SU-DHL-6 (cell line): ENCODE data around the gene THAP10.
"Not testable (repeated sequence)": the region's sequence is repeated elsewhere in the genome, so short reads cannot be mapped to it uniquely, and the experiment has no call there.

Experiments
- H2AFZ ChIP-seq: fragments of 200-600 bp; sonication (generic); 2 replicates; pipeline ENCODE4 v1.6.1; 2014; ENCODE audit warnings: low read depth, mild to moderate bottlenecking, moderate library complexity, mixed read lengths, antibody characterized with exemption, low read length; ENCODE audit not compliant: severe bottlenecking
- H3F3A ChIP-seq: fragments of 200-600 bp; shearing (Covaris generic); 2 replicates; pipeline ENCODE4 v1.6.0; 2016; ENCODE audit warnings: antibody characterized with exemption, mild to moderate bottlenecking; ENCODE audit not compliant: insufficient read depth
- H3K27ac ChIP-seq: fragments of 200-600 bp; sonication (generic); 2 replicates; pipeline ENCODE4 v1.5.1; 2016; ENCODE audit warnings: low read depth, mild to moderate bottlenecking, low read length, moderate library complexity, mixed read lengths
- H3K27me3 ChIP-seq: fragments of 200-600 bp; sonication (generic), shearing (Covaris generic); 2 replicates; pipeline ENCODE4 v1.6.0; 2014; ENCODE audit warnings: mild to moderate bottlenecking, low read length
- H3K36me3 ChIP-seq: fragments of 200-600 bp; sonication (generic); 2 replicates; pipeline ENCODE4 v1.6.1; 2014; ENCODE audit warnings: mild to moderate bottlenecking, low read length, mixed read lengths
- H3K4me2 ChIP-seq: fragments of 300-600, 200-600 bp; shearing (Covaris generic), sonication (generic); 2 replicates; pipeline ENCODE4 v1.6.0; 2014; ENCODE audit warnings: low read length, low read depth, mild to moderate bottlenecking; ENCODE audit not compliant: poor library complexity, severe bottlenecking
- H3K4me3 ChIP-seq: fragments of 200-600 bp; sonication (generic); 2 replicates; pipeline ENCODE4 v1.5.1; 2014; ENCODE audit warnings: antibody characterized with exemption, low read length, mild to moderate bottlenecking, mixed read lengths; ENCODE audit not compliant: insufficient read depth, poor library complexity, severe bottlenecking
- H3K79me2 ChIP-seq: fragments of 200-600 bp; sonication (generic); 2 replicates; pipeline ENCODE4 v1.6.1; 2014; ENCODE audit warnings: mild to moderate bottlenecking, low read length, moderate library complexity; ENCODE audit not compliant: insufficient read depth
- H3K9ac ChIP-seq: fragments of 200-600 bp; sonication (generic); 2 replicates; pipeline ENCODE4 v1.7.0; 2014; ENCODE audit warnings: mild to moderate bottlenecking, low read length
- H3K9me2 ChIP-seq: fragments of 200-600 bp; sonication (generic); replicated peaks from 2 replicates; pipeline ENCODE4 v1.6.1; 2014; ENCODE audit warnings: low read length; ENCODE audit not compliant: insufficient read depth
- H3K9me3 ChIP-seq: fragments of 200-600 bp; sonication (generic); 2 replicates; pipeline ENCODE4 v1.6.1; 2014; ENCODE audit warnings: low read length, mixed read lengths; ENCODE audit not compliant: insufficient read depth
- H4K20me1 ChIP-seq: fragments of 200-600 bp; sonication (generic); 2 replicates; pipeline ENCODE4 v1.6.1; 2014; ENCODE audit warnings: low read depth, mild to moderate bottlenecking, antibody characterized with exemption, low read length, moderate library complexity, mixed read lengths
- EZH2phosphoT487 ChIP-seq: fragments of 200-600 bp; sonication (generic), shearing (Covaris generic); conservative IDR thresholded peaks from 2 replicates; pipeline ENCODE4 v1.6.1; 2018; ENCODE audit warnings: mild to moderate bottlenecking, antibody characterized with exemption, low read length, moderate library complexity, mixed read lengths
- TF ChIP-seq, protein P1 (sequence below): fragments of 200-600 bp; sonication (generic); IDR thresholded peaks from one replicate; pipeline ENCODE4 v1.5.1; 2017; ENCODE audit warnings: antibody characterized with exemption, mild to moderate bottlenecking, low read length, moderate library complexity; ENCODE audit not compliant: insufficient read depth, poor library complexity, severe bottlenecking

THAP10 gene

GRCh38 chr15:70875001-70875782 lies 17.0 kb downstream of the THAP10 start:
- no peak for TF ChIP-seq EZH2phosphoT487
- TF ChIP-seq, protein P1, sequence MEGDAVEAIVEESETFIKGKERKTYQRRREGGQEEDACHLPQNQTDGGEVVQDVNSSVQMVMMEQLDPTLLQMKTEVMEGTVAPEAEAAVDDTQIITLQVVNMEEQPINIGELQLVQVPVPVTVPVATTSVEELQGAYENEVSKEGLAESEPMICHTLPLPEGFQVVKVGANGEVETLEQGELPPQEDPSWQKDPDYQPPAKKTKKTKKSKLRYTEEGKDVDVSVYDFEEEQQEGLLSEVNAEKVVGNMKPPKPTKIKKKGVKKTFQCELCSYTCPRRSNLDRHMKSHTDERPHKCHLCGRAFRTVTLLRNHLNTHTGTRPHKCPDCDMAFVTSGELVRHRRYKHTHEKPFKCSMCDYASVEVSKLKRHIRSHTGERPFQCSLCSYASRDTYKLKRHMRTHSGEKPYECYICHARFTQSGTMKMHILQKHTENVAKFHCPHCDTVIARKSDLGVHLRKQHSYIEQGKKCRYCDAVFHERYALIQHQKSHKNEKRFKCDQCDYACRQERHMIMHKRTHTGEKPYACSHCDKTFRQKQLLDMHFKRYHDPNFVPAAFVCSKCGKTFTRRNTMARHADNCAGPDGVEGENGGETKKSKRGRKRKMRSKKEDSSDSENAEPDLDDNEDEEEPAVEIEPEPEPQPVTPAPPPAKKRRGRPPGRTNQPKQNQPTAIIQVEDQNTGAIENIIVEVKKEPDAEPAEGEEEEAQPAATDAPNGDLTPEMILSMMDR: no peak
- H3K4me3 ChIP-seq: no peak overlapping the region
- no peak overlapping the region for H3K4me2 ChIP-seq
- H3F3A ChIP-seq: no peaks in the 10 kb centered on the region
- H3K9ac ChIP-seq: no peak overlapping the region
- no peak overlapping the region for H2AFZ ChIP-seq
- H3K27ac ChIP-seq: no peak overlapping the region
- H3K9me3 ChIP-seq: no peaks in the 10 kb centered on the region
- H3K79me2 ChIP-seq: no peaks in the 10 kb centered on the region
- no peaks in the 10 kb centered on the region for H3K36me3 ChIP-seq
- H3K9me2 ChIP-seq: no peaks in the 10 kb centered on the region
- 0 out of 2 replicates have a peak, but pooled peaks cover 2% of the 10 kb centered on the region for H3K27me3 ChIP-seq
- no peaks in the 10 kb centered on the region for H4K20me1 ChIP-seq

DNA sequence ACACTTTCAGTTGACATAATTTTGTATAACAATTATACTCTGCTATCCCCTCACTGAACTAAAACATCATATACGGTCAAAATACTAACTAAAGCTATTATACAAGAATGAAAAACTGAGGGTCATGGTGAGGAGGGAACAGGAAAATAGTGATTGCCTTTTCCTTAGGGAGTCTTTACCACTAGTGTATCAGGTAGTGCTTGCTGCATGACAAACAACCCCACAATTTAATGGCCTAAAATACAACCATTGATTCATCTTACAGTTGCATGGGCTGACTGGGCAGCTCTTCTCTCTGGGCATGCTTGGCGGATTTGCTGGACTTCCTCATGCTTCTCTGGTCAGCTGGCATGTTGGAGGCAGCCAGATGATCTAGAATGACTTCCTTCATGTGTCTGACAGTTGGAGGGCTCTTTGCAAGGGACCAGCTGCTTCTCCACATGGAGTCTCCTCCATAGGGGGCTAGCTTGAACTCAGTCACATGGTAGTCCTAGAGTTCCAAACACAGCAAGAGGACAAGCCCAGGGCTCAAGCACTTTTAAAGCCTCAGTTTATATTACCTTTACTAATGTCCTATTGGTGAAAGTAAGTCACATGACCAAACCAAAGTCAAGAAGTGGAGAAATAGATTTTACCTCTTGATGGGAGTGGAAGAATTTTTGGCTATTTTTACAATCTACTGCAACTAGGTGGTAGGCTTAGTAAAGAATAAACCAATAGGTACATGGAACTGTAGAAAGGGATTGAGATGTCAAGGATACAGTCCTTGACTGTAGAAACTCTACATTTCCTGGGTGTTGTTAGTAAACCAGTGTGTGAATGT lies 18.8 kb downstream of the THAP10 start:
- H3K4me3 ChIP-seq: no peak overlapping the region
- H4K20me1 ChIP-seq: no peaks in the 10 kb centered on the region
- H3K4me2 ChIP-seq: no peak overlapping the region
- H3K9ac ChIP-seq: no peak overlapping the region
- H3K9me3 ChIP-seq: no peaks in the 10 kb centered on the region
- no peaks in the 10 kb centered on the region for H3F3A ChIP-seq
- no peak overlapping the region for H2AFZ ChIP-seq
- H3K9me2 ChIP-seq: no peaks in the 10 kb centered on the region
- H3K36me3 ChIP-seq: no peaks in the 10 kb centered on the region
- H3K27ac ChIP-seq: no peak overlapping the region
- no peaks in the 10 kb centered on the region for H3K27me3 ChIP-seq
- no peaks in the 10 kb centered on the region for H3K79me2 ChIP-seq
- TF ChIP-seq, protein P1: no peak
- no peak for TF ChIP-seq EZH2phosphoT487

DNA sequence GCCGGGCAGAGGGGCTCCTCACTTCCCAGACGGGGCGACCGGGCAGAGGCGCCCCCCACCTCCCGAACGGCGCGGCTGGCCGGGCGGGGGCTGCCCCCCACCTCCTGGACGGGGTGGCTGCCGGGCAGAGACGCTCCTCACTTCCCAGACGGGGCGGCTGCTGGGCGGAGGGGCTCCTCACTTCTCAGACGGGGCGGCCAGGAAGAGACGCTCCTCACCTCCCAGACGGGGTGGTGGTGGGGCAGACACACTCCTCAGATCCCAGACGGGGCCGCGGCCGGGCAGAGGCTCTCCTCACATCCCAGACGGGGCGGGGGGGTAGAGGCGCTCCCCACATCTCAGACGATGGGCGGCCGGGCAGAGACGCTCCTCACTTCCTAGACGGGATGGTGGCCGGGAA lies 20.7 kb downstream of the THAP10 start:
- not testable (repeated sequence) for H3K9me3 ChIP-seq, H3K36me3 ChIP-seq, H4K20me1 ChIP-seq, H3K9ac ChIP-seq, H3F3A ChIP-seq, H3K27me3 ChIP-seq, H3K27ac ChIP-seq, H3K9me2 ChIP-seq, H3K4me3 ChIP-seq, H2AFZ ChIP-seq, H3K79me2 ChIP-seq, H3K4me2 ChIP-seq

DNA sequence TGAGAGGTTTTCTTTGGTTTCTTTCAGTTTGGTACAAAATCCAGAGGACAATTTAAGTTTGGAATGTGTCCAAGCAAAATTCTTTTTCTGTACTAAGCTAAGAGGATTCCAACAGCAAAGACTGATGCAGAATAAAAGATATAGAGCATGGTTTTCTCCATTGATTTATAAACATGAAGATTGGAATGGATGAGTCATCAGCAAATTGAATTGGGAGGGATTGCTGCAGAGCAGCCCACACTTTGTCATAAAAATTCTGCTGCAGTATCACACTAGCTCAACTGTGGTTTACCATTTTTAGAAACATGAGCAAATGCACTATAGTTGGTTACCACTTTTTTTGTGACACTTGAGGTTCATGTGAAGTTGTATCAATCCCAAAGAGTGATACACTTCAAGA lies 22.2 kb downstream of the THAP10 start:
- no peak overlapping the region for H2AFZ ChIP-seq
- no peak overlapping the region for H3K4me3 ChIP-seq
- no peak overlapping the region for H3K4me2 ChIP-seq
- TF ChIP-seq, protein P1: no peak
- no peaks in the 10 kb centered on the region for H3K27me3 ChIP-seq
- no peaks in the 10 kb centered on the region for H3F3A ChIP-seq
- H3K79me2 ChIP-seq: no peaks in the 10 kb centered on the region
- no peaks in the 10 kb centered on the region for H3K9me3 ChIP-seq
- no peaks in the 10 kb centered on the region for H3K36me3 ChIP-seq
- H3K27ac ChIP-seq: no peak overlapping the region
- no peaks in the 10 kb centered on the region for H3K9me2 ChIP-seq
- no peak overlapping the region for H3K9ac ChIP-seq
- H4K20me1 ChIP-seq: no peaks in the 10 kb centered on the region
